ENCODE results near the gene ASB6. TPM values are rescaled to one million over a fixed set of nuclear protein-coding genes. Genes with fewer than 3 reads are reported as not detected.

The ASB6 gene
- total RNA-seq, 1 experiment from 2014 or later, result 20.0 TPM

GRCh38 chr9:129586685-129587084 is 55.3 kb downstream of the ASB6 start:
- H3K9me3 Mint-ChIP-seq, result 0 out of 2 replicates have a peak, but pooled peaks cover 4% of the 10 kb centered on the region
- peaks cover 36% of the 10 kb centered on the region for H3K4me1 Mint-ChIP-seq
- H3K4me3 Mint-ChIP-seq, result no peak overlapping the region
- no peak for TF ChIP-seq GTF2I (CRISPR knock-in tag; conservative IDR thresholded peaks at IDR 0.05)
- no peak for TF ChIP-seq NR2C2 (CRISPR knock-in tag; IDR thresholded peaks at IDR 0.05)
- no peak for TF ChIP-seq ZNF512 (CRISPR knock-in tag; IDR thresholded peaks at IDR 0.05; ENCODE audit: borderline replicate concordance)
- TF ChIP-seq ZNF263 (CRISPR knock-in tag; IDR thresholded peaks at IDR 0.05; ENCODE audit: low read depth), result no peak
- ATAC-seq (no peak; the same call in 1 of the 2 replicates), DNase-seq (ENCODE audit: low spot score) (no peak)
- H3K27ac Mint-ChIP-seq, result no peak overlapping the region
- H3K27me3 Mint-ChIP-seq (ENCODE audit: low read depth), result peaks cover 29% of the 10 kb centered on the region
- ChIA-PET CTCF (interaction anchor here (0.9 to 2.1 kb wide), 9 partner anchors 8 to 127 kb away, joined by 3 to 11 read pairs (median 4); no protein-coding TSS in a partner anchor), POLR2A (interaction anchor here (1.8 kb wide), 1 partner anchor 9 kb away, joined by 10 read pairs; no protein-coding TSS in a partner anchor)
- no peaks in the 10 kb centered on the region for H3K36me3 Mint-ChIP-seq

DNA sequence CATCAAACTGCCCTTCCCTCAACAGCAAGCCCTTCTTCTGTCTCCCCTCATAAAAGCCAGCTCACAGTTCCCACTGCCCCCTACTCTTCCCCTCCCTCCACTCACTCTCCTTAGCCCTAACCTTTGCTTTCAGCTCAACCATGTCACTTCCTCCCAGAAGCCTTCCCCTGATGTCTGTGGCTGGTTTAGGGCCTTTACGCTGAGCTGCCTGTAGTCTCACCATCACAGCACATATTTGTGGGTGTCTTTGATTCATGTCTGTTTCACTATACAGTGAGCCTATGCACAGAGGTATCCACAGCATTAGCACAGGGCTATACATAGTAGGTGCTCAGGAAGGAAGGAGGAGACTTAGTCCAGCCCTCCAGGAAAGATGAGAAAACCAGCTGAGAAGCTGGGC is 55.7 kb downstream of the ASB6 start:
- H3K4me3 Mint-ChIP-seq, result no peak overlapping the region
- peaks cover 29% of the 10 kb centered on the region for H3K27me3 Mint-ChIP-seq (ENCODE audit: low read depth)
- no peak overlapping the region; the same call in 1 of the 2 replicates for H3K27ac Mint-ChIP-seq
- peaks cover 37% of the 10 kb centered on the region for H3K4me1 Mint-ChIP-seq
- H3K9me3 Mint-ChIP-seq, result 0 out of 2 replicates have a peak, but pooled peaks cover 4% of the 10 kb centered on the region
- ATAC-seq (no peak), DNase-seq (ENCODE audit: low spot score) (no peak)
- CTCF ChIA-PET, result interaction anchor here (0.9 to 2.1 kb wide), 8 partner anchors 8 to 126 kb away, joined by 3 to 11 read pairs (median 4); no protein-coding TSS in a partner anchor
- POLR2A ChIA-PET, result interaction anchor here (0.5 to 1.8 kb wide), 2 partner anchors 10 to 15 kb away, joined by 4 to 10 read pairs; no protein-coding TSS in a partner anchor
- no peaks in the 10 kb centered on the region for H3K36me3 Mint-ChIP-seq
- TF ChIP-seq SP1 (CRISPR knock-in tag; conservative IDR thresholded peaks at IDR 0.05) (no peak), EMX1 (CRISPR knock-in tag; IDR thresholded peaks at IDR 0.05) (no peak), ZNF671 (CRISPR knock-in tag; IDR thresholded peaks at IDR 0.05) (no peak), PRDM15 (CRISPR knock-in tag; IDR thresholded peaks at IDR 0.05) (no peak), ZNF423 (CRISPR knock-in tag; IDR thresholded peaks at IDR 0.05) (no peak), ZNF121 (CRISPR knock-in tag; IDR thresholded peaks at IDR 0.05) (no peak), ZNF232 (CRISPR knock-in tag; IDR thresholded peaks at IDR 0.05) (no peak), CTCF (IDR thresholded peaks at IDR 0.05) (no peak), ETV6 (CRISPR knock-in tag; IDR thresholded peaks at IDR 0.05) (no peak), KAT7 (CRISPR knock-in tag; IDR thresholded peaks at IDR 0.05; ENCODE audit: borderline replicate concordance) (no peak), RORB (CRISPR knock-in tag; IDR thresholded peaks at IDR 0.05) (no peak), FOXK1 (CRISPR knock-in tag; IDR thresholded peaks at IDR 0.05) (no peak), ZNF219 (CRISPR knock-in tag; IDR thresholded peaks at IDR 0.05; ENCODE audit: borderline replicate concordance) (no peak), HMGA2 (CRISPR knock-in tag; IDR thresholded peaks at IDR 0.05) (no peak), CREB1 (CRISPR knock-in tag; IDR thresholded peaks at IDR 0.05) (no peak), IRF1 (CRISPR knock-in tag; IDR thresholded peaks at IDR 0.05) (no peak)
- TF ChIP-seq, protein P1, sequence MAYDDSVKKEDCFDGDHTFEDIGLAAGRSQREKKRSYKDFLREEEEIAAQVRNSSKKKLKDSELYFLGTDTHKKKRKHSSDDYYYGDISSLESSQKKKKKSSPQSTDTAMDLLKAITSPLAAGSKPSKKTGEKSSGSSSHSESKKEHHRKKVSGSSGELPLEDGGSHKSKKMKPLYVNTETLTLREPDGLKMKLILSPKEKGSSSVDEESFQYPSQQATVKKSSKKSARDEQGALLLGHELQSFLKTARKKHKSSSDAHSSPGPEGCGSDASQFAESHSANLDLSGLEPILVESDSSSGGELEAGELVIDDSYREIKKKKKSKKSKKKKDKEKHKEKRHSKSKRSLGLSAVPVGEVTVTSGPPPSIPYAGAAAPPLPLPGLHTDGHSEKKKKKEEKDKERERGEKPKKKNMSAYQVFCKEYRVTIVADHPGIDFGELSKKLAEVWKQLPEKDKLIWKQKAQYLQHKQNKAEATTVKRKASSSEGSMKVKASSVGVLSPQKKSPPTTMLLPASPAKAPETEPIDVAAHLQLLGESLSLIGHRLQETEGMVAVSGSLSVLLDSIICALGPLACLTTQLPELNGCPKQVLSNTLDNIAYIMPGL (CRISPR knock-in tag; IDR thresholded peaks at IDR 0.05), result no peak
- TF ChIP-seq, protein P2, sequence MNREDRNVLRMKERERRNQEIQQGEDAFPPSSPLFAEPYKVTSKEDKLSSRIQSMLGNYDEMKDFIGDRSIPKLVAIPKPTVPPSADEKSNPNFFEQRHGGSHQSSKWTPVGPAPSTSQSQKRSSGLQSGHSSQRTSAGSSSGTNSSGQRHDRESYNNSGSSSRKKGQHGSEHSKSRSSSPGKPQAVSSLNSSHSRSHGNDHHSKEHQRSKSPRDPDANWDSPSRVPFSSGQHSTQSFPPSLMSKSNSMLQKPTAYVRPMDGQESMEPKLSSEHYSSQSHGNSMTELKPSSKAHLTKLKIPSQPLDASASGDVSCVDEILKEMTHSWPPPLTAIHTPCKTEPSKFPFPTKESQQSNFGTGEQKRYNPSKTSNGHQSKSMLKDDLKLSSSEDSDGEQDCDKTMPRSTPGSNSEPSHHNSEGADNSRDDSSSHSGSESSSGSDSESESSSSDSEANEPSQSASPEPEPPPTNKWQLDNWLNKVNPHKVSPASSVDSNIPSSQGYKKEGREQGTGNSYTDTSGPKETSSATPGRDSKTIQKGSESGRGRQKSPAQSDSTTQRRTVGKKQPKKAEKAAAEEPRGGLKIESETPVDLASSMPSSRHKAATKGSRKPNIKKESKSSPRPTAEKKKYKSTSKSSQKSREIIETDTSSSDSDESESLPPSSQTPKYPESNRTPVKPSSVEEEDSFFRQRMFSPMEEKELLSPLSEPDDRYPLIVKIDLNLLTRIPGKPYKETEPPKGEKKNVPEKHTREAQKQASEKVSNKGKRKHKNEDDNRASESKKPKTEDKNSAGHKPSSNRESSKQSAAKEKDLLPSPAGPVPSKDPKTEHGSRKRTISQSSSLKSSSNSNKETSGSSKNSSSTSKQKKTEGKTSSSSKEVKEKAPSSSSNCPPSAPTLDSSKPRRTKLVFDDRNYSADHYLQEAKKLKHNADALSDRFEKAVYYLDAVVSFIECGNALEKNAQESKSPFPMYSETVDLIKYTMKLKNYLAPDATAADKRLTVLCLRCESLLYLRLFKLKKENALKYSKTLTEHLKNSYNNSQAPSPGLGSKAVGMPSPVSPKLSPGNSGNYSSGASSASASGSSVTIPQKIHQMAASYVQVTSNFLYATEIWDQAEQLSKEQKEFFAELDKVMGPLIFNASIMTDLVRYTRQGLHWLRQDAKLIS (CRISPR knock-in tag; IDR thresholded peaks at IDR 0.05; ENCODE audit: borderline replicate concordance), result no peak
